ENCODE data around the gene TTC33.

- TF ChIP-seq CTCF (IDR thresholded peaks at IDR 0.05) = no peak
- TF ChIP-seq POLR2A (IDR thresholded peaks at IDR 0.05) = no peak
Observed at GRCh38 chr5:40774623-40775022, 18.9 kb upstream of the TTC33 start.
